Spleen (tissue), 11 donors: ENCODE measurements around the gene DMXL1. TPM values are rescaled to one million over a fixed set of nuclear protein-coding genes. Genes with fewer than 3 reads are reported as not detected.

Source experiments
- DNase-seq: peaks from one replicate; pipeline ENCODE4 v3.0.0-alpha.2; 2020
- H3K27ac ChIP-seq, 8 donors: fragments of 200-600 bp; sonication (generic) in 7 of 8; 1 replicate in 4 of 8; 2 replicates in 4 of 8; pipeline versions ENCODE4 v1.5.0 to v1.8.0; 2016 to 2021; ENCODE audit warnings: inconsistent platforms in 4 of 8, mild to moderate bottlenecking in 4 of 8, moderate library complexity in 1 of 8
- H3K27me3 ChIP-seq, 7 donors: fragments of 200-600 bp; sonication (generic) in 6 of 7; replicated peaks in 1 of 7; 1 replicate in 4 of 7; 2 replicates in 3 of 7; pipeline versions ENCODE4 v1.5.0 to v1.8.0; 2016 to 2021; ENCODE audit warnings: inconsistent platforms in 3 of 7, mild to moderate bottlenecking in 1 of 7
- H3K36me3 ChIP-seq, 6 donors: fragments of 200-600 bp; sonication (generic) in 5 of 6; 1 replicate in 4 of 6; 2 replicates in 2 of 6; pipeline versions ENCODE4 v1.5.0 to v1.8.0; 2016 to 2021; ENCODE audit warnings: inconsistent platforms in 2 of 6
- H3K4me1 ChIP-seq, 6 donors: fragments of 200-600 bp; sonication (generic) in 5 of 6; 1 replicate in 3 of 6; 2 replicates in 3 of 6; pipeline versions ENCODE4 v1.5.0 to v1.8.0; 2016 to 2021; ENCODE audit warnings: inconsistent platforms in 3 of 6
- H3K4me3 ChIP-seq, 8 donors: fragments of 200-600 bp; sonication (generic) in 7 of 8; 1 replicate in 4 of 8; 2 replicates in 4 of 8; pipeline versions ENCODE4 v1.5.0 to v1.8.0; 2016 to 2021; ENCODE audit warnings: inconsistent platforms in 4 of 8, mild to moderate bottlenecking in 4 of 8, moderate library complexity in 2 of 8
- H3K9me3 ChIP-seq, 8 donors: fragments of 200-600 bp; sonication (generic) in 7 of 8; 1 replicate in 4 of 8; 2 replicates in 4 of 8; pipeline versions ENCODE4 v1.5.0 to v1.8.0; 2016 to 2021; ENCODE audit warnings: inconsistent platforms in 4 of 8
- CTCF ChIP-seq, 11 experiments: fragments of 200-600 bp in 7 of 11; fragments of 450-650 bp in 4 of 11; sonication (generic) in 4 of 11; IDR thresholded peaks in 8 of 11; conservative IDR thresholded peaks in 3 of 11; 1 replicate in 7 of 11; 2 replicates in 4 of 11; pipeline versions ENCODE4 v1.4.0 to v1.8.0; 2016 to 2021; ENCODE audit warnings: antibody characterized with exemption in 11 of 11, inconsistent platforms in 4 of 11, mild to moderate bottlenecking in 1 of 11
- POLR2A ChIP-seq, 3 donors: fragments of 450-650 bp; IDR thresholded peaks; one replicate each; pipeline ENCODE4 v1.5.1; 2017; ENCODE audit warnings: antibody characterized with exemption in 3 of 3, mild to moderate bottlenecking in 1 of 3
- POLR2AphosphoS5 ChIP-seq, 3 donors: sonication (generic); formaldehyde crosslinking; IDR thresholded peaks; one replicate each; pipeline ENCODE4 v1.5.1; 2017; ENCODE audit warnings: antibody characterized with exemption in 3 of 3
- WGBS, 5 donors: extraction: QIAGEN DNeasy Blood & Tissue Kit in 3 of 5; methylation state at CpG; one replicate each; pipeline versions ENCODE4 v1.1.5 to v1.1.7; 2013 to 2018; 5-methylcytosine and 5-hydroxymethylcytosine counted together
- intact Hi-C: fragments of 100-400 bp; cut with DNase I; formaldehyde crosslinking; loops from one replicate; pipeline ENCODE4 v1.15.0; 2023; ENCODE audit warnings: low total_unique reads
- polyA plus RNA-seq, 3 donors: library from polyadenylated mRNA; stranded (reverse); fragments of 200-250 nt; gene quantifications; one replicate each; pipeline ENCODE4 v1.2.1, GENCODE V29; 2013
- total RNA-seq, 7 donors: library from RNA; depleted of rRNA in 3 of 7; stranded (reverse); fragments of >200 nt in 3 of 7; fragmentation: NEBNext Ultra II Directional in 4 of 7; extraction: Animal tissue kit (Norgen Biotek cat#: 25700) in 4 of 7; gene quantifications; one replicate each; pipeline versions ENCODE4 v1.1.0 to v1.2.1, GENCODE V29; 2016 to 2021
- donor health status: healthy with polysubstance abuse.
- donor health status: DM: no; HTN: no; CAD: no; lungs with moderate emphysema.
- donor health status: DM: no; HTN: no; CAD: no.
- donor health status: Bipolar disorder and iron deficiency.
- donor health status: healthy.
- donor health status: DM: no; HTN: no; CAD: no.
- donor health status: DM: yes; HTN: yes; CAD: no.

Gene DMXL1
- total and polyA plus RNA-seq, 10 donors, result 19.3 to 89.9 (median 72.0) TPM

GRCh38 chr5:119218830-119219782 is 148.2 kb downstream of the DMXL1 start:
- H3K9me3 ChIP-seq, result no peaks in the 10 kb centered on the region
- 88 to 93% (median 91%) methylated on average over 6 of the region's 6 CpGs for WGBS, 5 donors
- DNase-seq, result no peak
- H3K4me1 ChIP-seq, result peaks cover 0 to 17% (median 2%) of the 10 kb centered on the region in 6 donors
- intact Hi-C loops, result no loop called here
- peaks cover 0 to 75% (median 13%) of the 10 kb centered on the region in 6 donors for H3K36me3 ChIP-seq
- TF ChIP-seq POLR2A (IDR thresholded peaks at IDR 0.05), result no peak
- TF ChIP-seq CTCF (IDR thresholded peaks at IDR 0.05 in 8 of 11, conservative IDR thresholded peaks at IDR 0.05 in 3 of 11), result no peak
- TF ChIP-seq POLR2AphosphoS5 (IDR thresholded peaks at IDR 0.05), result no peak
- no peak overlapping the region for H3K27ac ChIP-seq
- H3K4me3 ChIP-seq, result no peak overlapping the region
- H3K27me3 ChIP-seq, result no peaks in the 10 kb centered on the region

- DNase-seq, result no peak
- peak overlapping the region in 3 of 8 donors; percentile 15 to 41 (median 29) for H3K27ac ChIP-seq
- H3K4me1 ChIP-seq, result peaks cover 0 to 17% (median 2%) of the 10 kb centered on the region in 6 donors
- H3K4me3 ChIP-seq, result no peak overlapping the region
- 67 to 83% (median 81%) methylated on average over 1 of the region's 1 CpG for WGBS, 5 donors
- no peaks in the 10 kb centered on the region for H3K27me3 ChIP-seq
- intact Hi-C loops, result no loop called here
- peaks cover 0 to 80% (median 12%) of the 10 kb centered on the region in 6 donors for H3K36me3 ChIP-seq
- TF ChIP-seq POLR2AphosphoS5 (IDR thresholded peaks at IDR 0.05), result no peak
- TF ChIP-seq CTCF (IDR thresholded peaks at IDR 0.05 in 8 of 11, conservative IDR thresholded peaks at IDR 0.05 in 3 of 11), result no peak
- TF ChIP-seq POLR2A (IDR thresholded peaks at IDR 0.05), result no peak
- H3K9me3 ChIP-seq, result no peaks in the 10 kb centered on the region
Measured at GRCh38 chr5:119220576-119221197, 149.8 kb downstream of the DMXL1 start.

- H3K9me3 ChIP-seq, result no peaks in the 10 kb centered on the region
- H3K4me1 ChIP-seq, result peaks cover 0 to 17% (median 2%) of the 10 kb centered on the region in 6 donors
- TF ChIP-seq POLR2A (IDR thresholded peaks at IDR 0.05), result no peak
- no peak for TF ChIP-seq CTCF (IDR thresholded peaks at IDR 0.05 in 8 of 11, conservative IDR thresholded peaks at IDR 0.05 in 3 of 11)
- TF ChIP-seq POLR2AphosphoS5 (IDR thresholded peaks at IDR 0.05), result no peak
- peaks cover 0 to 83% (median 12%) of the 10 kb centered on the region in 6 donors for H3K36me3 ChIP-seq
- H3K27me3 ChIP-seq, result no peaks in the 10 kb centered on the region
- no peak overlapping the region for H3K4me3 ChIP-seq
- no peak overlapping the region for H3K27ac ChIP-seq
- DNase-seq, result no peak
- intact Hi-C loops, result no loop called here
Measured at GRCh38 chr5:119221330-119221729, 150.4 kb downstream of the DMXL1 start.

- no peaks in the 10 kb centered on the region for H3K9me3 ChIP-seq
- DNase-seq, result no peak
- H3K36me3 ChIP-seq, result peaks cover 0 to 83% (median 11%) of the 10 kb centered on the region in 6 donors
- H3K27me3 ChIP-seq, result no peaks in the 10 kb centered on the region
- TF ChIP-seq POLR2A (IDR thresholded peaks at IDR 0.05), result no peak
- TF ChIP-seq CTCF (IDR thresholded peaks at IDR 0.05 in 8 of 11, conservative IDR thresholded peaks at IDR 0.05 in 3 of 11), result no peak
- no peak for TF ChIP-seq POLR2AphosphoS5 (IDR thresholded peaks at IDR 0.05)
- no peaks in the 10 kb centered on the region for H3K4me1 ChIP-seq
- no peak overlapping the region for H3K27ac ChIP-seq
- intact Hi-C loops, result no loop called here
- no peak overlapping the region for H3K4me3 ChIP-seq
Measured at GRCh38 chr5:119229950-119230349, 159.1 kb downstream of the DMXL1 start.
